GM18868 (cell line): ENCODE measurements around the gene CCDC13.

Experiments used
- ATAC-seq: cut with Tn5 transposase; IDR thresholded peaks from one replicate; pipeline ENCODE4 v1.9.1; 2021; ENCODE audit warnings: mild to moderate bottlenecking, moderate library complexity; ENCODE audit not compliant: unreplicated experiment

Gene CCDC13

GRCh38 chr3:42734263-42734860 lies 38.7 kb downstream of the CCDC13 start:
- no peak for ATAC-seq

- no peak for ATAC-seq
These were observed 39.4 kb downstream of the CCDC13 start for GRCh38 chr3:42733501-42734262.

- no peak for ATAC-seq
These were observed 40.1 kb downstream of the CCDC13 start for GRCh38 chr3:42732829-42733459.

GRCh38 chr3:42732196-42732828 lies 40.7 kb downstream of the CCDC13 start:
- ATAC-seq, result no peak

- no peak for ATAC-seq
These were observed 41.4 kb downstream of the CCDC13 start for GRCh38 chr3:42731476-42732195.

GRCh38 chr3:42730706-42731420 lies 42.2 kb downstream of the CCDC13 start:
- no peak for ATAC-seq

- no peak for ATAC-seq
These were observed 42.8 kb downstream of the CCDC13 start for GRCh38 chr3:42730294-42730693.

- ATAC-seq, result no peak
These were observed 43.5 kb downstream of the CCDC13 start for GRCh38 chr3:42729404-42730145.

- no peak for ATAC-seq
These were observed 44.2 kb downstream of the CCDC13 start for GRCh38 chr3:42728668-42729364.

- no peak for ATAC-seq
These were observed 45.0 kb downstream of the CCDC13 start for GRCh38 chr3:42728056-42728455.

GRCh38 chr3:42725454-42725853 lies 47.6 kb downstream of the CCDC13 start:
- ATAC-seq, result no peak

- ATAC-seq, result no peak
These were observed 49.8 kb downstream of the CCDC13 start for GRCh38 chr3:42723219-42723618.
